Motor neuron (in vitro differentiated cells): Measurements from ENCODE around the gene CTDP1. TPM values are rescaled to one million over a fixed set of nuclear protein-coding genes. Genes with fewer than 3 reads are reported as not detected.

Experiments used
- ATAC-seq, 8 experiments: fragments of 200-7000 bp; cut with Tn5 transposase; replicated peaks in 6 of 8; 2 replicates each; pipeline ENCODE4 v1.8.0; 2021; ENCODE audit warnings: mild to moderate bottlenecking in 8 of 8, moderate library complexity in 8 of 8
- H3K27ac ChIP-seq, 2 donors: fragments of 250-450 bp; sonication (Bioruptor Pico); 2 replicates each; pipeline ENCODE4 v1.9.0; 2021; ENCODE audit warnings: antibody characterized with exemption in 2 of 2, mild to moderate bottlenecking in 2 of 2, moderate library complexity in 1 of 2
- H3K4me1 ChIP-seq, 2 donors: fragments of 250-450 bp; sonication (Bioruptor Pico); replicated peaks in 1 of 2; 2 replicates each; pipeline ENCODE4 v1.6.1; 2021; ENCODE audit warnings: antibody characterized with exemption in 2 of 2, mild to moderate bottlenecking in 2 of 2, moderate library complexity in 1 of 2
- H3K4me3 ChIP-seq, 5 donors: fragments of 250-450 bp; sonication (Bioruptor Pico); 2 replicates each; pipeline ENCODE4 v1.9.0; 2021; ENCODE audit warnings: antibody characterized with exemption in 5 of 5, mild to moderate bottlenecking in 5 of 5, moderate library complexity in 4 of 5
- WGBS, 10 experiments: fragments of 450-650 bp; shearing (Covaris generic); methylation state at CpG; one replicate each; pipeline ENCODE4 v1.0.0; 2022; 5-methylcytosine and 5-hydroxymethylcytosine counted together
- in situ Hi-C, 9 experiments: fragments of 400-800 bp; cut with MboI; loops; one replicate each; pipeline ENCODE4 v1.15.0; 2021; ENCODE audit warnings: low sequenced_read_pairs in 9 of 9, low pct_unique_long_range_greater_than_20kb in 2 of 9; ENCODE audit not compliant: unreplicated experiment in 9 of 9
- total RNA-seq, 8 experiments: library from RNA; unstranded; fragments of 300-600 nt; gene quantifications; 2 replicates each; pipeline versions ENCODE4 v1.2.3 to v1.2.4, GENCODE V29; 2022

Gene CTDP1
- total RNA-seq, 8 experiments from 2014 or later, result 9.5 to 21.8 (median 14.8) TPM

DNA sequence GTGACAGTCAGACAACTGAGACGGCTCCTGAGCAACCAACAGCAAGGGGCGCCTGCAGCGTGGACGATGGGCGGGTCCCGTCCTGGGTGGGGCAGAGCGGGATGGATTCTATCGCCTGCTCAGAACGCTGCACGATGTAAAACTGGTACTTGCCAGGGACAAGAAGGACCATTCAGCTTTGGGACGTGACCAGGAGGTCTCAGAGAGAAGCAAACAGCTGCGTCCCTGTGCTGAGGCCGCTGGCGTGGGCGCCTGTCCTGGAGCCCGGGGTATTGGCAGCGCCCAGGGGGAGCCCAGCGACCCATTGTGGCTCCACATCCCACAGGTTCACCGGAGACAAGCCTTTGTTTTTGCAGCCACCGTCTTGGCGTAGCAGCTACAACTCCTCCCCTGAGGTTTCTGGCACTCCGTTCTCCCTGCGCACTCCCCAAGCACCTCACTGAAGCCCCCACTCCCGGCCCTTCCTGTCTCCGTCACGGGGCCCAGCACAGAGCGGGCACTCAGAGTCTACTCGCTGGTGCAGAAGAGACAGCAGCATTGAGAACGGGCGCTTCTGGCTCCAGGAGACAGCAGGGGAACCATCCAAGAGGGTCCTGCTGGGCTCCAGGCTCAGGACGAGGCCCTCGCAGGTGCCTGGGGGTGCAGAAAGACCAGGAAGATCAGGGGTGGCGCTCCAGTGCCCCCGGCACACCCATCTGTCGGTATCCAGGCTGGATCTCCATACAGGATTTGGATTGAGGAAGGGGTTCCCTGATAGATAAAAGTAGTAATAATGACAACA, 96.0 kb downstream of the CTDP1 start:
- in situ Hi-C loops, result no loop called here
- no peak for ATAC-seq
- no peak overlapping the region for H3K4me3 ChIP-seq
- no peak overlapping the region for H3K27ac ChIP-seq
- H3K4me1 ChIP-seq, result no peaks in the 10 kb centered on the region
- whole genome bisulfite sequencing, 10 experiments, result 30 to 90% (median 67%) methylated on average over 1 to 7 of the region's 35 CpGs; no CpG with 5 or more reads in 2 of the 10 experiments

DNA sequence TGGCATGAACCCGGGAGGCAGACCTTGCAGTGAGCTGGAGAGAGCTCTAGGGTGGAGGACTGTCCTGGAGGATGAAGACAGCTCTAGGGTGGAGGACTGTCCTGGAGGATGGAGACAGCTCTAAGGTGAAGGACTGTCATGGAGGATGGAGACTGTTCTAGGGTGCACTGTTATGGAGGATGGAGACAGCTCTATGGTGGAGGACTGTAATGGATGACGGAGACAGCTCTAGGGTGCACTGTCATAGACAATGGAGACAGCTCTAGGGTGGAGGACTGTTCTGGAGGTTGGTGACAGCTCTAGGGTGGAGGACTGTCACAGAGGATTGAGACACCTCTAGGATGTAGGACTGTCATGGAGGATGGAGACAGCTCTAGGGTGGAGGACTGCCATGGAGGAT, 97.1 kb downstream of the CTDP1 start:
- 45 to 75% methylated on average over 1 to 2 of the region's 2 CpGs; no CpG with 5 or more reads in 8 of the 10 experiments for WGBS, 10 experiments

DNA sequence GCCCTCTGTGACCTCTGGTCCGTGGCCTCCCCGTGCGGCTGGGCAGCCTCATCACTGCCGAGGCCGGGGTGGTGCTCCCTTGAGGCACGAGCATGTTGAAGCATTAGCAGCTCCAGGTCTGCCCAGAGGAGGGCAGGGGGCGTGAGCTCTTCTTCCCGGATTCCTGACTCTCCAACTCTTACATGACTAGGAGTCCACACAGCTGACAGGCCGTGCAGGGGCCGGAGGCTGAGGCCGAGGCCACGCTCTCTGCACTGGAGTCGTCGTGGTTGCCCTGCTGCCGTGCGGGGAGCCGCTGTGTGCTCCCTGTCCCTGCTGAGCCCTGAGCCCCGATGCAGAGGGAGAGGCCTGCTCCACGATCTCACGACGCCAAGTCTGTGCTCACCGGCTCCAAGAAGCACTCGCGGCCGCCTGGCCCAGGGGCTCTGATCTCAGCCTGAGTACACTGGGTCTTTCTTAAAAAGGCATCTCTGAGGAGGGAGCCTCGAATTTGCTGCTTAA, 98.7 kb downstream of the CTDP1 start:
- Histone ChIP-seq H3K4me3 (no peak overlapping the region), H3K27ac (no peak overlapping the region), H3K4me1 (no peaks in the 10 kb centered on the region)
- ATAC-seq, result peak in 1 of 8 experiments; percentile 27
- 0 to 55% (median 50%) methylated on average over 1 to 7 of the region's 26 CpGs; no CpG with 5 or more reads in 7 of the 10 experiments for WGBS, 10 experiments
- in situ Hi-C loops, result no loop called here

More for the DNA sequence above, 97.1 kb downstream of the CTDP1 start:
- no peak overlapping the region for H3K4me3 ChIP-seq
- no peaks in the 10 kb centered on the region for H3K4me1 ChIP-seq
- in situ Hi-C loops, result no loop called here
- no peak overlapping the region for H3K27ac ChIP-seq
- no peak for ATAC-seq

DNA sequence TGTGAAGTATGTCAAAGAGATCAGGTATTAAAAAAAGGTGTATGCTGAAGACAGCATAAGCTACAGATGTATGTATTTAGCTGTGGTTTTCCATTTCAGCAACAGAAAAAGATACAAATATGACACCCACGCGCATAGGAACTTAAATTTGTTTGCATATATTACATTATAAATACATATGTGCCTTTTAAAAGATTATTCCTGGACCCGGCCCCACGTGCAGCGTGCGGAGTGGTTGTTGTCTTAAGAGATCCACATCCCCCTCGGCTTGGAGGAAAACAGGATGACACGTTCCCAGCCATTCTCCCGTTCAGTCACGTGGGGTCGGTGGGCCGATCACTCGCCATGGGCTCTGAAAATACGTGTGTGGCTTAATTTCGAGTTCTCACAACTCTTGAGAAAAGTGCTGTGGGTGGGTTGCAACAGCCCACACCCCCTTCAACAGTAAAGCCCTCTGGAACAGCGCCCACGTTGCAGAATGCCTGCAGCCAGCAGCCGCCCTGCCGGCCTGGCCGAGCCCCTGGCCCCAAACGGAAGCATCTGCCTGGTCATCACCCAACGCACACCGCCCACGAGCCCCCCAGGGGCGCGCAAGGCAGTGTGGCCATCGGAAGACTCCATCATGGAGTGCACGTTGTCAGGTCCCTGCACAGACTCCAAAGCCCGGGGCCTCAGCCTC, 99.6 kb downstream of the CTDP1 start:
- in situ Hi-C loops, result no loop called here
- Histone ChIP-seq H3K4me1 (no peaks in the 10 kb centered on the region), H3K27ac (no peak overlapping the region), H3K4me3 (no peak overlapping the region)
- peak in 1 of 8 experiments; percentile 19 for ATAC-seq
- WGBS, 10 experiments, result 6 to 90% (median 72%) methylated on average over 1 to 16 of the region's 29 CpGs; no CpG with 5 or more reads in 2 of the 10 experiments

DNA sequence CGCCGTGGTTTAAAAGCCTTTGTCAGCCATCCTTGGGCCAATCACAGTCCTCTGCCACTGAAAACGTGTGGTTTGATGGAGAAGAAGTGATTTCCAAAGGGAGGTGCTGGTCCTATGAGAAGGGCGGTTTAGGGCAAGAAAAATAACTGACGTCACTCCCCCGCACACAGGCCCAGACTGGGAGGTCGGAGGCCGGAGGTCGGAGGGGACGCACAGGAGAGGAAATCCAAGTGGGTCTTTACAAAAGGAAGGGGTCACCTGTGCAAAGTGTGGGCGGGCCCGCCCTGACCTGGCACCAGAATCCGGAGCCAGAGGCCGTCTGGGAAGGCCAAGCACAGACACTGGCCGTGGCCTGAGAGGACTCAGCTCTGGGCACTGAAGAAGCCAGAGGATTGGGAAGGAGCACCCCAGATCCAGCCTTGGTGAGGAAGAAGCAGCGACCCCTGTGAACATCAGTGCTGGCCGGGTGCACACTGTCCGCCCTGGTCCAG, 100.1 kb downstream of the CTDP1 start:
- 71 to 94% (median 90%) methylated on average over 2 to 12 of the region's 18 CpGs; no CpG with 5 or more reads in 3 of the 10 experiments for WGBS, 10 experiments
- no peaks in the 10 kb centered on the region for H3K4me1 ChIP-seq
- no peak overlapping the region for H3K27ac ChIP-seq
- ATAC-seq, result no peak
- no peak overlapping the region for H3K4me3 ChIP-seq
- in situ Hi-C loops, result no loop called here

DNA sequence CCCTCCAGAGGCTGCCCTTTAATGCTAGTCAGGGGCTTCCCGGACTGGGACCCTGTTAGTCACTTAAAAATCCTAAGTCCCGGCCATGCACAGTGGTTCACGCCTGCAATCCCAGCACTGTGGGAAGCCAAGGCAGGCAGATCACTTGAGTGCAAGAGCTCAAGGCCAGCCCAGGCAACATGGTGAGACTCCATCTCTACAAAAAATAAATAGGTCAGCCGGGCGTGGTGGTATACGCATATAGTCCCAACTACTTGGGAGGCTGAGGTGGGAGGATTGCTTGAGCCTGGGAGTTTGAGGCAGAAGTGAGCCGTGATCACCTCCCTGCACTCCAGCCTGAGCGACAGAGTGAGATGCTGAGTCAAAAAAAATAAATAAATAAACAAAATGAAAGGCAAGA, 100.9 kb downstream of the CTDP1 start:
- in situ Hi-C loops, result no loop called here
- H3K4me3 ChIP-seq, result no peak overlapping the region
- no peak overlapping the region for H3K27ac ChIP-seq
- ATAC-seq, result no peak
- WGBS, 10 experiments, result 72 to 100% (median 97%) methylated on average over 1 to 5 of the region's 8 CpGs; no CpG with 5 or more reads in 2 of the 10 experiments
- H3K4me1 ChIP-seq, result peaks cover 0 to 2% of the 10 kb centered on the region in 2 donors

- peaks cover 0 to 2% of the 10 kb centered on the region in 2 donors for H3K4me1 ChIP-seq
- in situ Hi-C loops, result no loop called here
- ATAC-seq, result no peak
- WGBS, 10 experiments, result 31 to 100% (median 77%) methylated on average over 1 to 12 of the region's 17 CpGs; no CpG with 5 or more reads in 3 of the 10 experiments
- no peak overlapping the region for H3K4me3 ChIP-seq
- H3K27ac ChIP-seq, result no peak overlapping the region
These were observed 101.8 kb downstream of the CTDP1 start for GRCh38 chr18:79781331-79781941.

DNA sequence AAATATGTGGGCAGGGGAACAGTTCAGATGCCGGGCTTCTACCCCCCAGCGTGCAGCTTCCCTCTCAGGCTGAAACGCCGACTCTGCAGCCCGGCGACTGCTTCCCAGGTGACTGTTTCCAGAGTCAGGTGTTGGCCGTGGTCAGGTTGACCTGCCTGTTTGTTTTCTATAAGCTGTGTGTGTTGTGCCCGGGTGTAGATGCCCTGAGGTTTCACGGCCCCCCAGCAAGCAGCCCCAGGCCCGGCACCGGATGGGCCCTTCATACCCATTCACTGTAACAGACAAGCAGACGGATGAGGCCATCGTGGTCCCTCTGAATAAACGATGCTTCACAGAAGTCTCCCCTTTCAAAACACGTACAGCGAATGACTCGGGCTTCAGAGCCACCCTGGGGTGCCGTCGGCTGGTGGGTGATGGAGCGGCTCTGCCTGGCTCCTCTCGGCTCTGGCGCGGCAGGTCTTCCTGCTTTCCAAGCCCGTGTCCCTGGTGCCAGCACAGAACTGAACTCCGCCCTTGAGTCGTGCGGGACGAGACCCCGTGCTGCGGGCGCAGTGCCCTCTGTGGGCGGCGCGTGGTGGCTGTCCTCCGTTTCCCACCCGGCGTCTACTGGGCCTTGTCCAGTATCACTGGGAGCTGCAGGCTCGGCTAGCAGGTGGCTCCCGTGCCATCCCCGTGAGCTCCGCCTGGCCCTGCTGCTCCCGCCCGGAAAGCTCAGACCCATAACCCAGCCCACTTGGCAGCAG, 103.1 kb downstream of the CTDP1 start:
- 28 to 90% (median 86%) methylated on average over 2 to 20 of the region's 43 CpGs; no CpG with 5 or more reads in 5 of the 10 experiments for WGBS, 10 experiments
- ATAC-seq, result no peak
- in situ Hi-C loops, result no loop called here

DNA sequence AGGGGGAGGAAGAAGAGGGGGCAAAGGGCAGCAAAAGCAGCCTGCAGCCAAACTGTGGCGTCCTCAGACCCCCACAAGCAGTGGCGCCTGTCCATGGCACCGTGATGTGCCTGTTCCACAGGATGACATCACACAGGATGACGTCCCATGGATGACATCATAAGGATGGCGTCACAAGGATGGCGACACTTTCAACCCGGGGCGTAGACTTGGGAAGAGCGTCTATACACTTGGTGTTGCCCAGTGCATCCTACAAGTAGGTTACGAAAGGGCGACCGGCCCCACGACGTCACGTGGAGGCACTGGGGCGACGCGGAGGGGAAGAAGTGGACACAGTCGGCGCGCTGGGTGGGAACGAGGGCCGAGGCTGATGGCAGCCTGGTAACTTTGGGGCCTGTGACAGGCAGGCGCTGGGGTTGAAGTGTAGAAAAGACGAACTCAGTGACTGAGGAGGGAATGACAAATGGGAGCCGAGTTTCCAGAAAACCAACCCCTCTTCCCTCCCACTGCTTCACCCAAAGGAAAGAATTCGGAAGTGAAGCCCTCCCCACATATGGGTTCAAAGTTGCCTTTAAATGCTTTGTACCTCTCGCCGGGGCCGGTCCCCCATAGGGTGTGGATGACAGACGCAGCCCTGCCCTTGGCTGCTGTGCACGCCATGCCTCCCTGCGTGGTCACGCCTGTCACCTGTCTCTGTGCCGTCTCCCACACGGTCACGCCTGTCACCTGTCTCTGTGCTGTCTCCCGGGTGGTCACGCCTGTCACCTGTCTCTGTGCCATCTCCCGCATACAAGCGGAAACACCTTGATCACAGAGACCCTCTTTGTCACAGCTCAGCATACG, 104.7 kb downstream of the CTDP1 start:
- Histone ChIP-seq H3K4me3 (no peak overlapping the region), H3K4me1 (peaks cover 0 to 4% of the 10 kb centered on the region in 2 donors), H3K27ac (no peak overlapping the region)
- ATAC-seq, result peak in 2 of 8 experiments; percentile 38 to 46
- 18 to 94% (median 68%) methylated on average over 2 to 24 of the region's 42 CpGs; no CpG with 5 or more reads in 2 of the 10 experiments for WGBS, 10 experiments
- in situ Hi-C loops, result no loop called here

More for the DNA sequence above, 103.1 kb downstream of the CTDP1 start:
- Histone ChIP-seq H3K4me1 (peaks cover 0 to 2% of the 10 kb centered on the region in 2 donors), H3K4me3 (no peak overlapping the region), H3K27ac (no peak overlapping the region)

DNA sequence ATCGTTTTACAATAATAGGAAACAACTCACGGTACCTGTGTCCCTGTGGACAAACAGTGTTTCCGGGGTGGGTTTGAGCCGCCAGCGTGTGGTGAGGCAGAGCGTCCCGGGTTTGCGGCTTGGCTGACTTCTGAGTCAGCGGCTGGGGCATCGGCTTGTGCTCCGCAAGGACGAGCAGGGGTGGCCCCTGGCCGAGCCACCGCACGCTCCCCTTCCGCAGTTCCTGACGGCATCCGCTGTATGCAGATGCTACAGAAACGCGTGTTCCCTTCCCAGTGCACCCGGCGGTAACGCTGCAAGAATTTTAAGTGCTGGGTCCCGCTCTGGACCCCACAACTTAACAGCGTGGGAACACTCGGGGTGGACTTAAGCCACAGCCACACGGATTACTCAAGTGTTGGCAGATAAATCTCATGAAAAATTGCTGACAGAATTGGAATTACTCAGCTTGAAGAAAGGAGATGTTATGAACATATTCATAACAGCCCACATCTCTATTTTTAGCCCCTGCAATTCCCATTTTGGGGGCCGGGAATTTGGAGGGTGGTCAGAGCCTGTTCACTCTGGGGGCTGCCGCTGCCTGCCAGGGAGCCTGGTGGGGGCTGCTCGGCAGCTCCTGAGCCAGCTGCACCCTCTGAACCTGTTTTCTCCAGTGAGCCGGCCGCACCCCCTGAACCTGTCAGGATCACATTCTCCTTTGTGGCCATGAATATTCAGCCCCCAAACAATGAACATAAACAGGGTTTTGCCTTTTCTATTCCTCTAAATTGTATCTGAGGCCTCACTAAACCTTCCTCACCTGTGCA, 105.6 kb downstream of the CTDP1 start:
- Histone ChIP-seq H3K4me1 (peaks cover 0 to 4% of the 10 kb centered on the region in 2 donors), H3K4me3 (no peak overlapping the region), H3K27ac (no peak overlapping the region)
- peak in 4 of 8 experiments; percentile 19 to 83 (median 66) for ATAC-seq
- in situ Hi-C loops, result no loop called here
- WGBS, 10 experiments, result 1 to 87% (median 33%) methylated on average over 1 to 23 of the region's 32 CpGs; no CpG with 5 or more reads in 3 of the 10 experiments

GRCh38 chr18:79785831-79786230, 106.2 kb downstream of the CTDP1 start:
- in situ Hi-C loops, result no loop called here
- WGBS, 10 experiments, result 50 to 67% (median 50%) methylated on average over 1 of the region's 12 CpGs; no CpG with 5 or more reads in 7 of the 10 experiments
- no peak overlapping the region for H3K4me3 ChIP-seq
- no peak overlapping the region for H3K27ac ChIP-seq
- ATAC-seq, result no peak
- H3K4me1 ChIP-seq, result peaks cover 0 to 4% of the 10 kb centered on the region in 2 donors
